Measurements from ENCODE around the gene EMX1.
"Not testable (repeated sequence)": the region's sequence is repeated elsewhere in the genome, so short reads cannot be mapped to it uniquely, and the experiment has no call there.

EMX1 gene

GRCh38 chr2:72901426-72901825 is 15.9 kb upstream of the EMX1 start:
- DNase-seq: no peak

- DNase-seq: not testable (repeated sequence)
These were observed 9.9 kb upstream of the EMX1 start for GRCh38 chr2:72907369-72907768.

GRCh38 chr2:72908741-72909140 is 8.6 kb upstream of the EMX1 start:
- no peak for DNase-seq

- DNase-seq: no peak
These were observed 6.1 kb upstream of the EMX1 start for GRCh38 chr2:72911256-72911655.

- no peak for DNase-seq
These were observed 3.7 kb upstream of the EMX1 start for GRCh38 chr2:72913486-72914205.

GRCh38 chr2:72914206-72914559 is 3.1 kb upstream of the EMX1 start:
- DNase-seq: no peak

GRCh38 chr2:72914589-72915319 is 2.6 kb upstream of the EMX1 start:
- DNase-seq: no peak

GRCh38 chr2:72915320-72915906 is 1.9 kb upstream of the EMX1 start:
- no peak for DNase-seq

GRCh38 chr2:72915907-72916742 is 1.2 kb upstream of the EMX1 start:
- no peak for DNase-seq

- DNase-seq: no peak
These were observed 579 bp upstream of the EMX1 start for GRCh38 chr2:72916743-72917137.

GRCh38 chr2:72917877-72918553 is 696 bp downstream of the EMX1 start:
- no peak for DNase-seq

- DNase-seq: no peak
These were observed 2.3 kb downstream of the EMX1 start for GRCh38 chr2:72919414-72920317.

GRCh38 chr2:72920318-72921087 is 3.2 kb downstream of the EMX1 start:
- DNase-seq: no peak

GRCh38 chr2:72921088-72921851 is 4.0 kb downstream of the EMX1 start:
- no peak for DNase-seq

GRCh38 chr2:72921853-72922252 is 4.5 kb downstream of the EMX1 start:
- no peak for DNase-seq

GRCh38 chr2:72923833-72924352 is 6.6 kb downstream of the EMX1 start:
- DNase-seq: no peak

- no peak for DNase-seq
These were observed 7.3 kb downstream of the EMX1 start for GRCh38 chr2:72924353-72925240.

GRCh38 chr2:72925328-72925943 is 8.1 kb downstream of the EMX1 start:
- no peak for DNase-seq

Data from T1000 (cell line).